ENCODE measurements around the gene ZFP1. TPM values are rescaled to one million over a fixed set of nuclear protein-coding genes. Genes with fewer than 3 reads are reported as not detected.
"Not testable (repeated sequence)": the region's sequence is repeated elsewhere in the genome, so short reads cannot be mapped to it uniquely, and the experiment has no call there.

The ZFP1 gene
- total and polyA plus RNA-seq, 3 experiments from 2014 or later = 13.8 to 17.4 (median 17.2) TPM

DNA sequence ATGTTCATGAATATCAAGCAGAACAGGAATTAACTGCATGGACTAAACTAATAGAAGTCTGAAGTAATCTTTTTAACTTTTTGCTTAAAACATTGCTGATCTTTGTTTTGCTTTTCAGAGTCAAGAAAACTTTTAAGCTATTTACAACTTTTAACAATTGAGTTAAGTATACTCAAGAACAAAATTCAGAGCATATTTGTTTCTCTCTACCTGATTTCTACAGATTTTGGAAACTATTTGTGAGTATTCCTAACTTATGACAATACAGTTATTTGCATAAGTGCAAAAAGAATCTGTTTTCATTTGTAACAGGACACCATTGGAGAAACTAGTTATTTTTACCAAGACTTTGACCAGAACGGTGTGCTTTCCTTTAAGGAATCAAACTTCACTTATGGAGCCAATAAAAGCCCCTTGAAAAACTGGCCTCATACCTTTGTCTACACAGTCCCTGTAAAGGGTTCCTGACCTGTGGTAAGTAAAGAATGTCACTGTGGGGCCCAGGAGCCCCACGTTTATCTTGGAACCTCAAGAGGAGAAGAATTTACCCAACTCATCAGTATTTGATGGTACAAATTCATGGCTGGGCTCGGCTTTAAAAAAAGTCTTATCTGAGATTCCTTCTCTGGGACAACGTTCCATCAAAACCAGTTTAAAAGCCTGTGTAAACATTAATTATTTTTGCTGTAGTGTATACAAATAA is 20.5 kb upstream of the ZFP1 start:
- H3K9me3 ChIP-seq (ENCODE audit: low read length) = no peaks in the 10 kb centered on the region
- CTCF ChIA-PET = no interaction called here

GRCh38 chr16:75129421-75130149 is 18.7 kb upstream of the ZFP1 start:
- H3K4me1 ChIP-seq (ENCODE audit: insufficient read depth, low read length); POLR2A ChIA-PET; H3K27ac ChIP-seq (ENCODE audit: low read depth, low read length); H3K36me3 Mint-ChIP-seq; H3K27me3 ChIP-seq (ENCODE audit: insufficient read depth, low read length, poor library complexity, severe bottlenecking); H3K27ac Mint-ChIP-seq; H3K4me3 Mint-ChIP-seq; H3K4me3 ChIP-seq (ENCODE audit: low read length); DNase-seq; H3K36me3 ChIP-seq (ENCODE audit: insufficient read depth, low read length); H3K9me3 ChIP-seq (ENCODE audit: low read length): not testable (repeated sequence)
- CTCF ChIA-PET = interaction anchor here (2.3 kb wide), 1 partner anchor 18 kb away, joined by 7 read pairs; no protein-coding TSS in a partner anchor
- peaks cover 0 to 10% (median 7%) of the 10 kb centered on the region in 5 donors for H3K9me3 Mint-ChIP-seq
- H3K27me3 Mint-ChIP-seq = peaks cover 5 to 19% of the 10 kb centered on the region in 2 donors
- peaks cover 6 to 13% (median 8%) of the 10 kb centered on the region in 3 donors for H3K4me1 Mint-ChIP-seq

More for the DNA sequence above, 20.5 kb upstream of the ZFP1 start:
- no peaks in the 10 kb centered on the region for H3K36me3 ChIP-seq (ENCODE audit: insufficient read depth, low read length)
- Mint-ChIP-seq H3K27me3 (peaks cover 3 to 15% of the 10 kb centered on the region in 2 donors), H3K27ac (no peak overlapping the region), H3K4me1 (peaks cover 6 to 13% (median 8%) of the 10 kb centered on the region in 3 donors), H3K36me3 (no peaks in the 10 kb centered on the region), H3K4me3 (no peak overlapping the region), H3K9me3 (peaks cover 0 to 10% (median 7%) of the 10 kb centered on the region in 5 donors)
- no peak for DNase-seq
- no peak overlapping the region for H3K4me3 ChIP-seq (ENCODE audit: low read length)
- no peaks in the 10 kb centered on the region for H3K27me3 ChIP-seq (ENCODE audit: insufficient read depth, low read length, poor library complexity, severe bottlenecking)
- no peak overlapping the region for H3K27ac ChIP-seq (ENCODE audit: low read depth, low read length)
- POLR2A ChIA-PET = no interaction called here
- H3K4me1 ChIP-seq (ENCODE audit: insufficient read depth, low read length) = no peaks in the 10 kb centered on the region

DNA sequence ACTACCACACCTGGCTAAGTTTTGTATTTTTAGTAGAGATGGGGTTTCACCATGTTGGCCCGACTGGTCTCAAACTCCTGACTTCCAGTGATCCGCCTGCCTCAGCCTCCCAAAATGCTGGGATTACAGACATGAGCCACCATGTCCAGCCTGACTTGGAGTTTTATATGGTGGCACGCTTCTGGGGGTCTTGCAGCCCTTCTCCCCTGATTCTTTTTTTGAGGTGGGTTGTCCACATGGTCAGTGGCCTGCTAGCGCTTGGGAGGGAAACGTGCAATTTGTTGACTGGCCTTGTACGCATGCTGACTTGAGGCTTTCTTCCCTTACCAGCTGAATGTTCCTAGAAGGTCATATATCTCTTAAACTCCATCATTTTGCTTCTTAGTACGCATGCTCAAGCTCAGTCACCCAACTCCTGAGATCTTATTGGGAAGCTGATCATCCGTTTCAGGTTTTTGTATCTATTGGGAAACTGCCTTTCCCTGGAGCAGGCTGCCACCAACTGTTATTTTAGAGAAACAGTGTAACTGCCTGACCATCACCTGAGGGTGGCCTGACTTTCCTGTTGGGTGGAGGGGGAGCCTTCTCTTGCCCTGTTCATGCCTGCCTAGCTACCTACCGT is 18.1 kb upstream of the ZFP1 start:
- no peak overlapping the region for H3K27ac ChIP-seq (ENCODE audit: low read depth, low read length)
- no peak for DNase-seq
- no peaks in the 10 kb centered on the region for H3K9me3 ChIP-seq (ENCODE audit: low read length)
- Mint-ChIP-seq H3K27ac (peak overlapping the region in 3 of 8 donors; percentile 40 to 44 (median 42)), H3K36me3 (no peaks in the 10 kb centered on the region), H3K27me3 (peaks cover 5 to 17% of the 10 kb centered on the region in 2 donors), H3K4me1 (peaks cover 6 to 13% (median 8%) of the 10 kb centered on the region in 3 donors), H3K9me3 (peaks cover 0 to 10% (median 7%) of the 10 kb centered on the region in 5 donors), H3K4me3 (peak overlapping the region in 1 of 7 donors; percentile 40)
- POLR2A ChIA-PET = no interaction called here
- CTCF ChIA-PET = interaction anchor here (2.3 kb wide), 1 partner anchor 19 kb away, joined by 7 read pairs; no protein-coding TSS in a partner anchor
- no peaks in the 10 kb centered on the region for H3K36me3 ChIP-seq (ENCODE audit: insufficient read depth, low read length)
- no peak overlapping the region for H3K4me3 ChIP-seq (ENCODE audit: low read length)
- H3K27me3 ChIP-seq (ENCODE audit: insufficient read depth, low read length, poor library complexity, severe bottlenecking) = no peaks in the 10 kb centered on the region
- no peaks in the 10 kb centered on the region for H3K4me1 ChIP-seq (ENCODE audit: insufficient read depth, low read length)

GRCh38 chr16:75131081-75131480 is 17.2 kb upstream of the ZFP1 start:
- H3K4me1 Mint-ChIP-seq = peaks cover 6 to 13% (median 8%) of the 10 kb centered on the region in 3 donors

GRCh38 chr16:75138233-75138632 is 10.1 kb upstream of the ZFP1 start:
- DNase-seq = no peak
- no peaks in the 10 kb centered on the region for H3K9me3 ChIP-seq (ENCODE audit: low read length)
- no peaks in the 10 kb centered on the region for H3K27me3 ChIP-seq (ENCODE audit: insufficient read depth, low read length, poor library complexity, severe bottlenecking)
- POLR2A ChIA-PET = no interaction called here
- Mint-ChIP-seq H3K4me3 (peak overlapping the region in 1 of 7 donors; percentile 59), H3K27ac (no peak overlapping the region), H3K9me3 (no peaks in the 10 kb centered on the region), H3K36me3 (no peaks in the 10 kb centered on the region), H3K4me1 (peaks cover 4 to 7% (median 6%) of the 10 kb centered on the region in 3 donors), H3K27me3 (peaks cover 11 to 17% of the 10 kb centered on the region in 2 donors)
- no peak overlapping the region for H3K27ac ChIP-seq (ENCODE audit: low read depth, low read length)
- H3K36me3 ChIP-seq (ENCODE audit: insufficient read depth, low read length) = no peaks in the 10 kb centered on the region
- no peaks in the 10 kb centered on the region for H3K4me1 ChIP-seq (ENCODE audit: insufficient read depth, low read length)
- CTCF ChIA-PET = interaction anchor here (1.3 kb wide), 1 partner anchor 27 kb away, joined by 4 read pairs; no protein-coding TSS in a partner anchor
- no peak overlapping the region for H3K4me3 ChIP-seq (ENCODE audit: low read length)

More at GRCh38 chr16:75131081-75131480, 17.2 kb upstream of the ZFP1 start:
- Histone ChIP-seq H3K4me3 (ENCODE audit: low read length) (no peak overlapping the region), H3K27me3 (ENCODE audit: insufficient read depth, low read length, poor library complexity, severe bottlenecking) (no peaks in the 10 kb centered on the region), H3K27ac (ENCODE audit: low read depth, low read length) (no peak overlapping the region), H3K36me3 (ENCODE audit: insufficient read depth, low read length) (no peaks in the 10 kb centered on the region), H3K4me1 (ENCODE audit: insufficient read depth, low read length) (no peaks in the 10 kb centered on the region), H3K9me3 (ENCODE audit: low read length) (no peaks in the 10 kb centered on the region)
- DNase-seq = no peak
- peaks cover 0 to 10% (median 7%) of the 10 kb centered on the region in 5 donors for H3K9me3 Mint-ChIP-seq
- POLR2A ChIA-PET = no interaction called here
- peak overlapping the region in 1 of 8 donors; percentile 70 for H3K27ac Mint-ChIP-seq
- H3K4me3 Mint-ChIP-seq = no peak overlapping the region
- no peaks in the 10 kb centered on the region for H3K36me3 Mint-ChIP-seq
- H3K27me3 Mint-ChIP-seq = peaks cover 5 to 21% of the 10 kb centered on the region in 2 donors
- CTCF ChIA-PET = interaction anchor here (2.3 kb wide), 1 partner anchor 20 kb away, joined by 7 read pairs; no protein-coding TSS in a partner anchor

GRCh38 chr16:75138636-75139035 is 9.7 kb upstream of the ZFP1 start:
- DNase-seq = no peak
- no peaks in the 10 kb centered on the region for H3K4me1 ChIP-seq (ENCODE audit: insufficient read depth, low read length)
- Mint-ChIP-seq H3K27ac (peak overlapping the region in 1 of 8 donors; percentile 30), H3K4me1 (peaks cover 4 to 7% (median 6%) of the 10 kb centered on the region in 3 donors), H3K36me3 (no peaks in the 10 kb centered on the region), H3K9me3 (no peaks in the 10 kb centered on the region), H3K27me3 (peaks cover 10 to 15% of the 10 kb centered on the region in 2 donors), H3K4me3 (peak overlapping the region in 1 of 7 donors; percentile 59)
- H3K27ac ChIP-seq (ENCODE audit: low read depth, low read length) = no peak overlapping the region
- no peaks in the 10 kb centered on the region for H3K36me3 ChIP-seq (ENCODE audit: insufficient read depth, low read length)
- POLR2A ChIA-PET = no interaction called here
- H3K27me3 ChIP-seq (ENCODE audit: insufficient read depth, low read length, poor library complexity, severe bottlenecking) = no peaks in the 10 kb centered on the region
- H3K9me3 ChIP-seq (ENCODE audit: low read length) = no peaks in the 10 kb centered on the region
- CTCF ChIA-PET = interaction anchor here (1.3 kb wide), 1 partner anchor 27 kb away, joined by 4 read pairs; no protein-coding TSS in a partner anchor
- no peak overlapping the region for H3K4me3 ChIP-seq (ENCODE audit: low read length)

- CTCF ChIA-PET = interaction anchor here (1.3 kb wide), 1 partner anchor 28 kb away, joined by 4 read pairs; no protein-coding TSS in a partner anchor
- Histone ChIP-seq H3K9me3 (ENCODE audit: low read length) (no peaks in the 10 kb centered on the region), H3K27me3 (ENCODE audit: insufficient read depth, low read length, poor library complexity, severe bottlenecking) (no peaks in the 10 kb centered on the region), H3K4me1 (ENCODE audit: insufficient read depth, low read length) (no peaks in the 10 kb centered on the region), H3K4me3 (ENCODE audit: low read length) (no peak overlapping the region), H3K27ac (ENCODE audit: low read depth, low read length) (no peak overlapping the region), H3K36me3 (ENCODE audit: insufficient read depth, low read length) (no peaks in the 10 kb centered on the region)
- Mint-ChIP-seq H3K36me3 (no peaks in the 10 kb centered on the region), H3K9me3 (no peaks in the 10 kb centered on the region), H3K4me3 (no peak overlapping the region), H3K4me1 (peaks cover 4 to 7% (median 6%) of the 10 kb centered on the region in 3 donors), H3K27ac (no peak overlapping the region), H3K27me3 (peaks cover 10 to 15% of the 10 kb centered on the region in 2 donors)
- DNase-seq = no peak
- POLR2A ChIA-PET = no interaction called here
Observed at GRCh38 chr16:75139498-75139897, 8.8 kb upstream of the ZFP1 start.

Measured in CD8-positive, alpha-beta memory T cell (primary cell).